Psoas muscle (tissue), 8 donors: Measurements from ENCODE around the gene MYOM3. TPM values are rescaled to one million over a fixed set of nuclear protein-coding genes. Genes with fewer than 3 reads are reported as not detected.

Experiments used
- ATAC-seq, 4 donors: fragments of 200-7000 bp; cut with Tn5 transposase; one replicate each; pipeline ENCODE4 v1.9.1; 2020; ENCODE audit warnings: moderate library complexity in 3 of 4, mild to moderate bottlenecking in 2 of 4
- DNase-seq, 2 donors: peaks; one replicate each; pipeline ENCODE4 v3.0.0-alpha.2; 2020
- H3K27ac ChIP-seq: fragments of 200-600 bp; one replicate; pipeline ENCODE4 v1.8.0; 2022
- H3K27me3 ChIP-seq, 3 donors: fragments of 200-600 bp in 1 of 3; one replicate each; pipeline versions ENCODE4 v1.6.1 to v1.8.0; 2013 to 2022; ENCODE audit warnings: low read length in 2 of 3, mild to moderate bottlenecking in 2 of 3, moderate library complexity in 1 of 3; ENCODE audit not compliant: insufficient read depth in 3 of 3
- H3K36me3 ChIP-seq, 2 donors: fragments of 200-600 bp in 1 of 2; one replicate each; pipeline versions ENCODE4 v1.6.1 to v1.8.0; 2013 to 2022; ENCODE audit warnings: low read depth in 1 of 2, mild to moderate bottlenecking in 1 of 2, moderate library complexity in 1 of 2; ENCODE audit not compliant: insufficient read depth in 1 of 2
- H3K4me1 ChIP-seq: fragments of 200-600 bp; one replicate; pipeline ENCODE4 v1.8.0; 2022
- H3K4me3 ChIP-seq: fragments of 200-600 bp; one replicate; pipeline ENCODE4 v1.8.0; 2022; ENCODE audit warnings: mild to moderate bottlenecking
- H3K9me3 ChIP-seq: fragments of 200-600 bp; one replicate; pipeline ENCODE4 v1.8.0; 2022
- WGBS, 3 donors: extraction: QIAGEN DNeasy Blood & Tissue Kit; methylation state at CpG; one replicate each; pipeline versions ENCODE4 v1.1.6 to v1.1.7; 2013; 5-methylcytosine and 5-hydroxymethylcytosine counted together
- intact Hi-C, 2 donors: fragments of 100-400 bp; cut with DNase I; formaldehyde crosslinking; loops; one replicate each; pipeline versions ENCODE4 v1.11.0 to v1.14.2; 2022
- polyA plus RNA-seq, 3 donors: library from polyadenylated mRNA; stranded (reverse); fragments of 200-250 nt; gene quantifications; one replicate each; pipeline ENCODE4 v1.2.3, GENCODE V29; 2013
- total RNA-seq, 4 donors: library from RNA; stranded (reverse); fragmentation: NEBNext Ultra II Directional in 2 of 4; extraction: Animal tissue kit (Norgen Biotek cat#: 25700) in 2 of 4; gene quantifications; one replicate each; pipeline versions ENCODE4 v1.2.1 to v1.2.4, GENCODE V29; 2021 to 2023
- TF ChIP-seq, protein P1 (sequence below): fragments of 200-600 bp; IDR thresholded peaks from one replicate; pipeline ENCODE4 v1.8.0; 2022; ENCODE audit warnings: antibody characterized with exemption
- donor health status: healthy with polysubstance abuse.
- donor health status: DM: no; HTN: no; CAD: no; lungs with moderate emphysema.
- donor health status: Bipolar disorder and iron deficiency.
- donor health status: healthy.
- donor health status: DM: yes; HTN: yes; CAD: no.
- donor health status: DM: no; HTN: no; CAD: no.
- donor health status: DM: no; HTN: no; CAD: no.
- donor health status: DM: yes; HTN: yes; CAD: no.

The MYOM3 gene
- total and polyA plus RNA-seq, 7 donors, result 86.7 to 505 (median 152) TPM

DNA sequence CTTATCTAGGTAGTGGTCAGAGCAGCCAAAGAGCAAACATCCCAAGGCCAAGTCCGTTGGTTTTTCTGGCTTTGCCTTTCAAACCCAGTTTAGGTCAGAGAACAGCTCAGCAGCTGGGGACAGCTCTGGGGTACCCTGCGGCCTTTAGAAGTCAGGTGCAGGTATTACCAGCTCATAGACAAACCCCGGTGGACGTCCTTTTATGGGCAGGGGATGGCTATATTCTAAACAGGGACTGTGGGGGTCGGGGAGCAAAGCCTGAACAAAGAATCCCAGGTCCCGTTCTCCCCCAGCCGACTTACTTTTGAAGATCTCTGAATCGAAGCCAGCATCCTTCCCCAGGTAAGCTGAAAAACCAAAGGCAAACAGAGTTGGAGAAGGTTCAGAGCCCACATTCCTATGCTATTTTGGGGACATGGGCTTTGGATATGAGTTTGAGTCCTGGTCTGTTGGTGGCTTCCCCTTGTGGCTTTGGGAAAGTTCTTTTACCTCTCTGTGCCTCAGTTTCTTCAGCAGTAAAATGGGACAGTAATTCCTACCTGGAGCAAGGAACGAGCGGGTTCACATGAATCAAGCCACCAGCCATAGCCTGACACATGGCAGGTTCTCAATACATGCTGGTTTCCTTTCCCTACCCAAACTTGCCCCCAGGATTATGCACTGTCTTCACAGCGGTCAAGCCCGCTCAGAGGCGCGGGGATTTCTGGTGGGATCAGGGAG is 16.6 kb downstream of the MYOM3 start:
- H3K4me1 ChIP-seq, result peaks cover 24% of the 10 kb centered on the region
- 78 to 84% (median 80%) methylated on average over 14 of the region's 14 CpGs for WGBS, 3 donors
- H3K9me3 ChIP-seq, result no peaks in the 10 kb centered on the region
- ATAC-seq, result no peak
- no peak overlapping the region for H3K4me3 ChIP-seq
- peak in 1 of 2 donors; percentile 41 for DNase-seq
- no peaks in the 10 kb centered on the region for H3K27me3 ChIP-seq
- TF ChIP-seq, protein P1, sequence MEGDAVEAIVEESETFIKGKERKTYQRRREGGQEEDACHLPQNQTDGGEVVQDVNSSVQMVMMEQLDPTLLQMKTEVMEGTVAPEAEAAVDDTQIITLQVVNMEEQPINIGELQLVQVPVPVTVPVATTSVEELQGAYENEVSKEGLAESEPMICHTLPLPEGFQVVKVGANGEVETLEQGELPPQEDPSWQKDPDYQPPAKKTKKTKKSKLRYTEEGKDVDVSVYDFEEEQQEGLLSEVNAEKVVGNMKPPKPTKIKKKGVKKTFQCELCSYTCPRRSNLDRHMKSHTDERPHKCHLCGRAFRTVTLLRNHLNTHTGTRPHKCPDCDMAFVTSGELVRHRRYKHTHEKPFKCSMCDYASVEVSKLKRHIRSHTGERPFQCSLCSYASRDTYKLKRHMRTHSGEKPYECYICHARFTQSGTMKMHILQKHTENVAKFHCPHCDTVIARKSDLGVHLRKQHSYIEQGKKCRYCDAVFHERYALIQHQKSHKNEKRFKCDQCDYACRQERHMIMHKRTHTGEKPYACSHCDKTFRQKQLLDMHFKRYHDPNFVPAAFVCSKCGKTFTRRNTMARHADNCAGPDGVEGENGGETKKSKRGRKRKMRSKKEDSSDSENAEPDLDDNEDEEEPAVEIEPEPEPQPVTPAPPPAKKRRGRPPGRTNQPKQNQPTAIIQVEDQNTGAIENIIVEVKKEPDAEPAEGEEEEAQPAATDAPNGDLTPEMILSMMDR, result no peak
- intact Hi-C loops, result no loop called here
- peaks cover 4 to 41% of the 10 kb centered on the region in 2 donors for H3K36me3 ChIP-seq
- peak overlapping the region; percentile 85 for H3K27ac ChIP-seq

DNA sequence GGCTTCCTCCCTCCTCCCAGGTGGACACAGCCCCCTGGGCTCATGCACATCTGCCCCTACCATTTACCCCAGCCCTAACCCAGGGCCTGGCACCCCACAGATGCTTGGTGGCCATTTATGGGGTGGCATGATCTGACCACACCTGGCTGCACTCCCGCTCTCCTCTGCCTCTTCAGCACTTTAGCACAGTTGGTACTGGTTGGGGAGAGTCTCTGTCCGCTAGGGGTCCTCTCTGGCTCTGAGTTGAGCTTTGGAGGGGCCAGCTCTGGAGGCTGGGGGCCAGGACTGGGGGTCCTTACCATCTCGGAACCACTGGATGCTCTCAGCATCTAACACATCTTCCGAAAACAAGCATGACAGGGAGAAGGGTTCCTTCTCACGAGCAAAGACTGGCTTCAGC is 17.4 kb downstream of the MYOM3 start:
- intact Hi-C loops, result no loop called here
- H3K27me3 ChIP-seq, result no peaks in the 10 kb centered on the region
- peaks cover 24% of the 10 kb centered on the region for H3K4me1 ChIP-seq
- DNase-seq, result peak in 1 of 2 donors; percentile 3
- no peaks in the 10 kb centered on the region for H3K9me3 ChIP-seq
- peak overlapping the region; percentile 85 for H3K27ac ChIP-seq
- peaks cover 4 to 48% of the 10 kb centered on the region in 2 donors for H3K36me3 ChIP-seq
- ATAC-seq, result no peak
- TF ChIP-seq, protein P1, result no peak
- no peak overlapping the region for H3K4me3 ChIP-seq
- 77 to 79% (median 78%) methylated on average over 5 of the region's 5 CpGs for WGBS, 3 donors

DNA sequence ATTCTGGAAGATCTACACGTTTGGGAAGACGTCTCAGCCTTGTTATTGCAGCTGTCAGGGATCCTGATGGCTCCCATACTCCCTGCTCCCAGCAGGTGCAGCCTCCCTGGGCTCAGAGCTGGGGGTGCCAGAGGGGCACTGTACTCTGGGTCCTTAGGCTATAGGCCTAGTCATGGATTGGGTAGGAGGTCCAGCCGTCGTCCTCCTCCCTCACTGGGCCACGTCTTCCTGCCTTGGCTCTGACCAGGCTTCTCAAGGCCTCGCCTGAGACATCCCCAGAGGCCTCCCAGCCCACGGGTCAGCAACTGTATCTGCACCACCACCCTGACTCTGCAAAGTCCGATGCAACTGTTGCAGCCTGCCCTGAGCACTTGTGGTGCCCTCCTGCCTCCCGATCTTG is 18.2 kb downstream of the MYOM3 start:
- intact Hi-C loops, result no loop called here
- no peak overlapping the region for H3K27ac ChIP-seq
- H3K4me1 ChIP-seq, result peaks cover 24% of the 10 kb centered on the region
- ATAC-seq (no peak), DNase-seq (no peak)
- TF ChIP-seq, protein P1, result no peak
- peaks cover 4 to 55% of the 10 kb centered on the region in 2 donors for H3K36me3 ChIP-seq
- H3K9me3 ChIP-seq, result no peaks in the 10 kb centered on the region
- no peak overlapping the region for H3K4me3 ChIP-seq
- WGBS, 3 donors, result 52 to 67% (median 54%) methylated on average over 9 of the region's 9 CpGs
- no peaks in the 10 kb centered on the region for H3K27me3 ChIP-seq

DNA sequence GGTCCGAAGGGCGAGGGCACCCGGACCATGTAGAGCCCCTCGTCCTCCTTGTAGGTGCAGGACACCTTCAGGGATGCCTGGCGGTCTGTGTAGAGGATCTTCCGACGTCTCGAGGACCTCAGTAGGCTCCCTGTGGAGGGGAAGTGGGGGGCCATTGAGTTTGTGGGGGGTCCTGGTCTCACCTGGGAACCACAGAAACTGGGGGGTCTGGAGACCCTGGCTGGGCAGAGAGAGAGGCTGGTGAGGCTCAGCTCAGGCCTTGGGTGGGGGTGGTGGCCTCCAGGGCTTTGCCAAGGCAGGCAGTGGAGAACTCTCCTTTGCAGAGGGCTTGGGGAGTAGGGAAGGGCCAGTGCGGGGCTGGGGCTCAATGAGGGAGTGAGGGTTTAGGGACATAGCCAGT is 19.0 kb downstream of the MYOM3 start:
- ATAC-seq (no peak), DNase-seq (no peak)

More for the DNA sequence above, 19.0 kb downstream of the MYOM3 start:
- Histone ChIP-seq H3K4me1 (peaks cover 24% of the 10 kb centered on the region), H3K36me3 (peaks cover 4 to 62% of the 10 kb centered on the region in 2 donors), H3K27me3 (no peaks in the 10 kb centered on the region), H3K4me3 (no peak overlapping the region), H3K27ac (no peak overlapping the region), H3K9me3 (no peaks in the 10 kb centered on the region)
- TF ChIP-seq, protein P1, result no peak
- intact Hi-C loops, result no loop called here
- WGBS, 3 donors, result 95 to 97% (median 96%) methylated on average over 9 of the region's 9 CpGs
